NCI-H510A (cell line): ENCODE measurements around the gene ZNF593.

Experiments
- DNase-seq: peaks from one replicate; lab custom pipeline; 2025; lab: John Stamatoyannopoulos, UW

The ZNF593 gene

DNA sequence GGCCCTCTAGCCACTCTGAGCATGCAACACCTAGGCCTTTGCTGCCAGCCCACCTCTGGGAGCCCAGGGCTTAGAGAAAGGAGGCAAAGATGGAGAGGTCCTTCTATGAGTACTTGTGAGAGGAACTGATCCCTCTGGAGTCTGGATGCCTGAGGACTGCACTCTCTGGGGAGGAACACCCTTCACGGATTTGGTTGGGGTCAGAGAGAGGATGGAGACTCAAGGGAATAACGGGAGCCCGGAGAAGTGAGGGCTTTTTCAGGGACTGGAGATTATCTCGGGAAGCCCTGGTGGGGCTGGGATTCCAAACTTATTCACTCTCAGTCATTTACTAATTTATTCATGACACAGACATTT, 532 bp upstream of the ZNF593 start:
- DNase-seq: no peak

DNA sequence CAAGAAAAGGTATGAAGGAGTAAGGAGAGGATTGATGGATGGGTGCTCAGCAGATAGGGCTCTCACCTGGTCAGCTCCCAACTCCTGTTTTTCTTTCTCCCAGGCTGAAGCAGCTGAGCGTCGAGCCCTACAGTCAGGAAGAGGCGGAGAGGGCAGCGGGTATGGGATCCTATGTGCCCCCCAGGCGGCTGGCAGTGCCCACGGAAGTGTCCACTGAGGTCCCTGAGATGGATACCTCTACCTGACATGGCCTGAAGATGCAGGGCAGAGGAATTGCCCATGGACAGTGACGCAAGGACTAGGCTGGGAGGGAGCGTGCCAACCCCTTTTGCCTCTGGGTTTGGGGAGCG, 739 bp downstream of the ZNF593 start:
- no peak for DNase-seq

DNA sequence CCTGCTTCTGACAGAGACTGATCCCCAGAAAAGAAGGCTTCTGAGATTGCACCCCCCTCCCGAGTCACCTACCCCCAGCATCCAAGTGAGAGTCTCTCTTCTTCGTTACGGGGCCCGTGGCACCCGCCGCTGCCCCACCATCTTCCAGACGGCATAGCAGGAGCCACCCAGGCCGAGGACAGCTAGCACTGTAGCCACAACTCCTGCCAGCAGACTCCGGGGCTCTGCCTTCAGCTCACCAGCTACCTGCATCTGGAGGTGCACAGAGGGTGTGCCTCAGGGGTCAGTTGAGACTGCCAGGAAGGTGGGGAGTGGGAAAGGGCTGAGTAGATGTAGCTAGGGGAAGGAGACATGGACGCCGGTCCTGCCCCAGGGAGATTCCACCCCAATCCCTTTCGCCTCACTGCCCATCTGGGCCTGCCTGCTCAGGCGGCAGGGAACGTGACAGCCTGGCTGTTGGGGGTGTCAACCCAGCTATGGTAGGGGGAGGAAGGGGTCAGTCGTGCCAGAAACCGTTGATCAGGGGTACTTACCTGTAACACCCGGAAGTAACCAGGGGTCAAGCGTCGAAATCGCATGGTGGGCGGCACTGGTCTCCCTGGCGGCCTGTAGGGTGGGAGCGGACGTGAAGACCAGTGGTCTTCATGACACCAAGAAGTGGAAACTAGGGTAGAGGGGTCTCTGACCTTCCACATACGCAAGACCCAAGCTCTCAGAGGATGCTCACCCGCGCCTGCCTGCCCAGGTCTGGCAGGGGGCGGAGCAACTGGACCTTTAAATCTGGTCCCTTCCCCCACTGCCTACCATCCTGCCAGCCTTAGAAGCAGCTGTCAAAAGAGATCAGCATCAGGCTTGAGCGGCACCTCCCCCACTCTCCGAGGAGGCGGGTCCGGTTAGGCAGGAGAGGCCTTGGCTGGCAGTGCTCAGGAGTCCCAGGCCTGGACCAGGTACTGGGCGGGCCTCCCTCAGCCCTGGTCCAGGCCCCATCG, 1.7 kb downstream of the ZNF593 start, which contains the start of gene ZNF593OS:
Gene ZNF593OS, minus strand, starts transcription at position 749 of the 989 bp plus-strand sequence. Its CDS starts 171 bp downstream, at position 578.
- DNase-seq: peak; percentile 35

DNA sequence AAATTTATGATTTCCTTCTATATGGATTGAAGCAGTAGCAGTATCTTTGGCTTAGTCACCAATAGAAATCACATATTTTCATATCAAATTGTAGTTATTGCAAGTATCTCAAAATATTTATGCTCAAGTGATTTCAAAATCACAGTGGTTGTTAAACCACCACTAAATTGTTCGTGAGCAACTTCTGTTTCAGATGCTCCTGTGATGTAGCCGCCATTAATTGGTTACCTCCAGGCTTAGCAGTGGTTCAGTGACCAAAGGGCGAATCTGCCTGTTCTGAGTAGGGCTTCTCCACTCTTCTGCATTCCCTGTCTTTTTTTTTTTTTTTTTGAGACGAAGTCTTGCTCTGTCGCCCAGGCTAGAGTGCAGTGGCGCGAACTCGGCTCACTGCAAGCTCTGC, 5.6 kb downstream of the ZNF593 start:
- DNase-seq: no peak

DNA sequence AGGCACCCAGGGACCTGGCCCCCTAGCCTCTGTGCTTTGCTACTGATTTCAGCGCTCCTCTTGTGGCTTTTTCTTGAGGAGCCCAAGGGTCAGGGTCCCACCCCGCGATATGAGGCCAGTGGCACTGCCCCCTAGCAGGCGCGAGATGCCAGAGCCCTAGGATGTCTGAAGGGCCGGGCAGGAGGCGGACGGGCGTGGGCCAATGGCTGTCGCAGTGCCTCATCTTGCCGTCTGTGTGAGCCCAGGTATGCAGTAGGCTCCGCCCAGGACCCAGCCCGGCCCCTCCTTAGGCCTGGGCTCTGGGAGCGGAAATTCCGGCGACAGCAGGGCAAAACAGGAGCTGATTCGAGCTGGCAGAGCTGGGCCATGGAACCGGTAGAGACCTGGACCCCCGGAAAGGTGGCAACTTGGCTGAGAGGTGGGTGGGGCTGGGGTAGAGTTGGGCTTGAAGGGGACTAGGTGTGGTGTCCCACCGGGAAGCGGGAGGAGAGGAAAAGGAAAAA, 7.5 kb downstream of the ZNF593 start, which contains the start of gene CNKSR1:
Gene CNKSR1, plus strand, starts transcription at position 310 of the 503 bp plus-strand sequence. Its CDS starts 57 bp downstream, at position 367.
- DNase-seq: peak; percentile 81

DNA sequence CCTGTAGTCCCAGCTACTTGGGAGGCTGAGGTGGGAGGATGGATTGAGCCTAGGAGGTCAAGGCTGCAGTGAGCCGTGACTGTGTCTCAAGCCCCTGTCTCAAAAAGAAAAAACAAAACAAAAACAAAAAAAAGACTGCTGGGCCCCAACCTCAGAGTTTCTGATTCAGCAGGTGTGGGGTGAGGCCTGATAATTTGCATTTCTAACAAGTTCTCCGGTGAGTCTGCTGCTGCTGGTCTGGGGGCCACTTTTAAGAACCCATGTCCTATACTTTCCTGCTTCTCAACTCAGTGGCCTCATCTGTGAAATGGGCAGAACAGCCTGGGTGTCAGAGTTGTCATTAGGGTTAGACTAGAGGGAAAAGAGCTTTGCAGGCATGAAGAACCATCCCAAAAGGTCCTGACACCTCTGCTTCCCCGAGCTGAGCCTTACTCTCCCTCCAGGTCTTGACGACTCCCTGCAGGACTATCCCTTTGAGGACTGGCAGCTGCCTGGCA, 10.3 kb downstream of the ZNF593 start:
- no peak for DNase-seq

DNA sequence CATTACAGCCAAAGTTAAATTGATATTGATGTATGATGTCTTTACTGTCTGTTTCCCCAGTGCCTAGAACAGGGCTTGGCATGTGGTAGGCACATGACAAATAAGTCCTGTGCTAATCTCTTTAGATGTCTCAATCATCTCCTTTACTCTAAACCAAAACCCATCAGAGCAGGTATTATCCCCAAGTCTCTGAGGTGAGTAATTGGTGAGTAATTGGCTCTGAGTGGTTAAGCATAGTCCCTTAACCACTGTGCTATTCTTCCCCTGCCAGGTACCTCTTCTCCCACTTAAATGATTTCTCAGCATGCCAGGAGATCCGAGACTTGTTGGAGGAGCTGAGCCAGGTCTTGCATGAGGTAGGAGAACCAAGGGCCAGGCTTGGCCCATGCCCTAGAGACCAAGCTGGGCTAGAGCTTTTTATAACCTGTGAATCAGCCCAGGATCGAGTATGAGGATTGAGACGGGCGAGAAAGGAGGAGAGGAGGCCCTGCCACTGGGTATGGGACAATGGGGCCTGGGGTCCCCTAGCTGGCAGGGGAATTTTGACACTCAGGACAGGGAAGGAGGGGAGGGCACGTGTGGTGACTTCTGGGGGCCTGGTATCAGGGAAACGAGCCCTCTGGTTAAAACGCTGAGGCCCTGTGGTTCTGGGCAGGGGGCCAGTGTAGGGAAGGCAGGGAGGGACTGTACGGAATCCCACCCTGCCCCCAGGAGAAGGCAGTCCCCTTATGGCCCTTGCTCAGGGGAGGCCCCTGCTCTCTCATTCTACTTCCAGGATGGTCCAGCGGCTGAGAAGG, 12.1 kb downstream of the ZNF593 start:
- DNase-seq: no peak

DNA sequence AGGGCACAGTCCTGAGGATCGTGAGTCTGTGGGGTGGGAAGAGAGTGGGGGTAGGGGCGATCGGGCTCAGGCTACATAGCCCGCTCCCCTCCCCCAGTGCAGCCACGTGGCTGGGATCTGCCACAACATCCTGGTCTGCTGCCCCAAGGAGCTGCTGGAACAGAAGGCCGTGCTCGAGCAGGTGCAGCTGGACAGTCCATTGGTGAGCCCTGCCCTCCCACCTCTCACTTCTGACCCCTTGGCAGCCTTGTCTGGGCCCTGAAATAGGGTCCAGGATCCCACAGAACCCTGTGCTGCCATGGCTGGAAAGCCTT, 12.6 kb downstream of the ZNF593 start:
- DNase-seq: no peak

DNA sequence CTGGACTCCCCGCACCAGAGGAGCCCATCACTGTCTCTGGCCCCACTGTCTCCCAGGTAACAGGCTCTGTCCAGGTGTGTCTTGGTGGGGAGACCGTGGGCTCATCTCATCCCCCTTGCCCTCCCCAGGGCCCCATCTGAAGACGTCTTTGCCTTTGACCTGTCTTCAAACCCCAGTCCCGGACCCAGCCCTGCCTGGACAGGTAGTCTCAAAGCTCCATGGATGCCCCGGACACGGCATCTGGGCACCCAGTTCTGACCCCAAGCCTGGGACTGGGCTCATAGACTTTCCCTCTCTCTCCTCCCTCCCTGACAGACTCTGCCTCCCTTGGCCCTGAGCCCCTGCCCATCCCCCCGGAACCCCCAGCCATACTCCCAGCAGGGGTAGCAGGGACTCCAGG, 14.4 kb downstream of the ZNF593 start:
- DNase-seq: no peak

DNA sequence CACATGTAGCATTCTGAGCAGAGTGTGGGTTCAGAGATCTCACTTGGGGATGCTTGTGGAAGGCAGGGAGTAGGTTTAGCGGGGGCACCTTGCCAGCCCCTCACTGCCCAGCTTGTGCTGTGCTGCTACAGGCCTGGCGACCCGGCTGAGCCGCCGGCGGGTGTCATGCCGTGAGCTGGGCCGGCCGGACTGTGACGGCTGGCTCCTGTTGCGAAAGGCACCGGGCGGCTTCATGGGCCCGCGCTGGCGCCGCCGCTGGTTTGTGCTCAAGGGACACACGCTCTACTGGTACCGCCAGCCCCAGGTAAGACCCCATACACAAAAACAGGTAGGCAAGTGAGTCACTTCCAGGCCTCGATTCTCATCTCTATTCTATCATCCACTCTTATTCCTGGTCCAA, 15.2 kb downstream of the ZNF593 start:
- DNase-seq: no peak

DNA sequence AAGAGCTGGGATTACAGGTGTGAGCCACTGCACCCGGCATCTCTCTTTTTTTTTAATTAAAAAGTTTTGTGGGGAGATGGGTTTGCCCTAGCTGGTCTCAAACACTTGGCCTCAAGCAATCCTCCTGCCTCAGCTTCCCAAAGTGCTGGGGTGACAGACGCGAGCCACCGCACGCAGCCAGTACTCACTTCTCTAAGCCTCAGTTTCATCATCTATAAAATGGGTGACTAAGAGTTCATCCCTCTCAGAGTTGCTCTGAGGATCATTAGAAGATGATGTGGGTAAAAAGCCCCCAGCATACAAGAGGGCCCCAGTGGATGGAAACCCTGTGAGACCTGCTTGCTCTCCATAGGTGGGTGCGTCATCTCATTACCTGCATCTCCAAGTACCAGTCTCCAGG, 18.2 kb downstream of the ZNF593 start:
- DNase-seq: no peak

DNA sequence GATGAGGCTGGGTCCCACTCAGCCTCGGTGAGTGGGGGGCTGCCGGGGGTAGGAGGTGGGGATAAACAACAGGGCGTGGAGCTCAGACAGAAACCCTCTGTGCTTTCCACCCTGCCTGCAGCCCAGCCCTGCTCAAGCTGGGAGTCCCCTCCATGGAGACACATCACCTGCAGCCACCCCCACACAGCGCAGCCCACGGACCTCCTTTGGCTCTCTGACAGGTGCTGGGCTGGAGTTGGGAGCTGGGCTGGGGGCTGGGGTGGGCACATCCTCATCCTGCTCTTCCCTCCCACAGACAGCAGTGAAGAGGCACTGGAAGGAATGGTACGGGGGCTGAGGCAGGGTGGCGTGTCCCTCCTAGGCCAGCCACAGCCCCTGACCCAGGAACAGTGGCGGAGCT, 18.8 kb downstream of the ZNF593 start:
- no peak for DNase-seq

DNA sequence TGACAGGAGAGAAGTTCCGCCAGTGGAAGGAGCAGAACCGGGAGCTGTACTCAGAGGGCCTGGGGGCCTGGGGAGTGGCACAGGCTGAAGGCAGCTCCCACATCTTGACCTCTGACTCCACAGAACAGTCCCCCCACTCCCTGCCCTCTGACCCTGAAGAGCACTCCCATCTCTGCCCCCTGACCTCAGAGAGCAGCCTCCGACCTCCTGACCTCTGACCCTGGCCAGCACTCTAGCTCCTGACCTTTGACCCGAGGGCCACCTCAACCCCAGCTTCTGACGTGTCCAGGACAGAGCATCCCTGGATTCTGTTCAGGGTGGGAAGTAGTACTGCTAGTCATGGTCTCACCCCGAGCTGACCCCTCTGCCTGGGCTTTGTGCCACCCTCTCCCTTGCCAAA, 19.6 kb downstream of the ZNF593 start:
- no peak for DNase-seq

DNA sequence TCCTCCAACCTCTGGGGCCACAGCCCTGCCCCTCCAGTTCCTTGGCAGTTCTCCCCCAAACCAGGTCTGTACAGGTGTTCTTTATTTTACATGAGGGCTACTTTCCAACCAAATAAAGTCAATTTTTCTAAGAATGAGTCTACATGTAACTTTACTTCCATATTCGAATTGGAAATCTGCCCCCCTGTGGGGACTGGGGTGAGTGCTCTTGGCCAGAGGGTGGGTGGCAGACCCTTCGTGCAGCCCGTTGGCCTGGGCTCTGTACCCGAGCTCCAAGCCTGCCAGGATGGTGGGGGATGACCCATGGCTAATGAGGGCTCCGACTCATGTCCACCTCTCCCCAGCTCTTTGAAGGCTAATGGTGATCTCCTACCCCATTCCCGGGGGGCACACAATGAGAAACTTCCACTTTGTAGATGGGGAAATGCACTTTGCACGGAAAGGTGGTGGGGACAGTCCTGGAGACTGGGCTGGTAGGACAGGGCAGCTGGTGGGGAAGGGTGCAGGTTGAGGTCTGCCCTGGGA, 20.1 kb downstream of the ZNF593 start:
- DNase-seq: no peak

DNA sequence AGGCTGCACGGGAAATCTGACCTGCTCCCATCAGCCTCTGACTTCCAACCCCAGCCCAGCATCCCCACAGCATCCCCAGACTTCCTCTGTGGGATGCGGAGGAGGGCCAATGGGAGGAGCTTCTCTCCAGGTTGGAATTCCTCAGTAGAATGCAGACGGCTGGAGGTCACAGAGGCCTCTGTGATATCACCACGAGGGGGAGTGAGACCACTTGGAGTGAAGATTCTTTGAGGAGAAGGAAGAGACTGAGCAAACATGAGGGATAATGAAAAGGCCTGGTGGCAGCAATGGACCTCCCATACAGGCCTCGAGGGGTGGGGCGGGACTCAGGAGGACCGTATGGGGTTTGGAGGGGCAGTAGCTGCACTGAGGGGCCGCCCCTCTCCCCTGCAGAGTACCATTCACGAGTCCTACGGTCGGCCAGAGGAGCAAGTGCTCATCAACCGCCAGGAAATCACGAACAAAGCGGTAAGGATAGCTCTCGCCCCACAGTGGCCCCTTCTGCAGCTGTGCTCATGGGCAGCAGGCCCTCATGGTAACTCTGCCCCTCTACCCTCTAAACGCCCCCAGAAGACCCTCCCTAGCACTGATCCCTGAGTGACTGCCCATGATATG, 20.8 kb downstream of the ZNF593 start, which contains the start of gene CATSPER4:
Gene CATSPER4, plus strand, starts transcription at position 230 of the 615 bp plus-strand sequence. Its CDS starts 26 bp downstream, at position 256.
- DNase-seq: no peak

DNA sequence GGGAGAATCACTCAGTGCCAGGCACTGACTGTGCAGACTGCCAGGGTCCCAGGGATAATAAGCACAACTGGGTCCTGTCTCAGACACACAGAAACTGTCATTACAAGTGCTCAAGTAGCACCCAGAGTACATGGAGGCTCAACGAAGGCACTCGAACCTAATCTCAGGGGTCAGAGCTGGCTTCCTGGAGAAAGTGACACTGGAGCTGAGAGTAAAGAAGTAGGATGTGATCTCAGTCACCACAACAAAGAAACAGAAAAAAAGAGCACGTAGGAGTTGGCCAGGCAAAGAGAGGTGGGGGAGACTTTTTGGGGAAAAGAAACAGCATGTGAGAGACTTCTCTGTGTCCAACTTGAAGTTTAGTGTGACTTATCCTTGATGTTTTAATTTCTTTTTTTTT, 22.0 kb downstream of the ZNF593 start:
- DNase-seq: no peak

DNA sequence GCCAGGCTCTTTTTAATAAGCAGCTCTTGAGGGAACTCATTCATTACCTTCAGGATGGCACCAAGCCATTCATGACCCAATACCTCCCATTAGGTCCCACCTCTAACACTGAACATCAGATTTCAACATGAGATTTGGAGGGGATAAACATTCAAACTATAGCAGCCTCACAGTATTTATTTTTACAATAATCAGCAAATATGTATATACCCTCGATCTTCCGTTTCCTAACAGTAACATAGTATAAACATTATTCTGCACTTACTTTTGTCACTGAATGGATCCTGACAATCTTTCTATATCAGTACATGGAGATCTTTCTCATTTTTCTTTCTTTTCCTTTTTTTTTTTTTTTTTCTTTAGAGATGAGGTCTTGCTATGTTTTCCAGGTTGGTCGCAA, 26.1 kb downstream of the ZNF593 start:
- DNase-seq: no peak

DNA sequence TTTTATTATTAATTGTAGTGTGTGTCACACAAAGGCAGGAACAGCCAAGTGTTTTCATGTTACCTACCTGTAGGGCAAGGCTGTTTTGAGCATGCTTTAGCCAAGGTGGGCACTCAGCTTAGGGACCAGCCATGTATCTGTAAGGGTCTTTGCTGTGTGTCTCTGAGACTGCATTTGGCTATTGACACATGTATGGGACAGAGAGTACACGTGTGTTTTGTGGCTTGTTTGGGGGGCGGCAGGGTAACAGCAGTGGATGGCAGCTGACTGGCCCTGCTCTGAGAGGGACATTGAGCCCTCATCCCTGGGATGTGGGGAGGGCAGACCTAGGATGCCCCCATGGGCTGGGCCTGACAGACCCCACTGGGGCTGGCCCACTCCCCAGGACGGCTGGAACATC, 27.6 kb downstream of the ZNF593 start:
- no peak for DNase-seq

DNA sequence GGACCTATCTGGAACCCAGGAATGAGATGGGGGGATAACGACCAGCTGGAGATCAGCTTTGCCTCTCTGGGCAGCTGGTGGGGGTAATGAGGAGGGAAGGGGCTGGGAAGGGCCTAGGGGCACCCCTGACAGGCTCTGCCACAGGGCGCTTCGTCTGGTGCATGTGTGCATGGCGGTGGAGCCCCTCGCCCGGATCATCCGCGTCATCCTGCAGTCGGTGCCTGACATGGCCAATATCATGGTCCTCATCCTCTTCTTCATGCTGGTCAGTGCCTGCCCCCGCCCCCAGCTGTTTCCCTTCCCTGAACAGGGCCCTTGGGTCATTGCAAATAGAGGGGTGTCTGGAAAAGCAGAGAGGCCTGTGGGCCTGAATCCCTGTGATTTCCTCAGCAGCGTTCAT, 28.1 kb downstream of the ZNF593 start:
- no peak for DNase-seq

DNA sequence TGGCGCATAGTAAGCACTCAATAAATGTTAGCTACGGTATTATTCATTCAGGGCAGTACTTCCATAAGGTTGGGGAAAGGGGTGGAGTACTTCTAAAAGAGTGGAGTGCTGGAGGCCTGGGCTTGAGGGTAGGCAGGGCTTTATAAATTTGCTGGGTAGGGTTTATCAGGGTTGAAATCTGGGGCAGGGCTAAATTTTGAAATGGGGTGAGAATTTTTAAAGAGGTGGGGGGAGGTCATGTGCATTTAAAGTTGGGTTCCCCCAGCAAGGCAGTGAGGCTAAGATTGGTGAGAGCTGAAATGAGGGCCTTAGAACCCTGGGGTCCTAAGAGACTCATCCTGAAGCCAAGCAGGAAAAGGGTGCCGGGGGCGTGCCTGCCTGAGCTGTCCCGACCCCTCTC, 30.7 kb downstream of the ZNF593 start:
- no peak for DNase-seq

DNA sequence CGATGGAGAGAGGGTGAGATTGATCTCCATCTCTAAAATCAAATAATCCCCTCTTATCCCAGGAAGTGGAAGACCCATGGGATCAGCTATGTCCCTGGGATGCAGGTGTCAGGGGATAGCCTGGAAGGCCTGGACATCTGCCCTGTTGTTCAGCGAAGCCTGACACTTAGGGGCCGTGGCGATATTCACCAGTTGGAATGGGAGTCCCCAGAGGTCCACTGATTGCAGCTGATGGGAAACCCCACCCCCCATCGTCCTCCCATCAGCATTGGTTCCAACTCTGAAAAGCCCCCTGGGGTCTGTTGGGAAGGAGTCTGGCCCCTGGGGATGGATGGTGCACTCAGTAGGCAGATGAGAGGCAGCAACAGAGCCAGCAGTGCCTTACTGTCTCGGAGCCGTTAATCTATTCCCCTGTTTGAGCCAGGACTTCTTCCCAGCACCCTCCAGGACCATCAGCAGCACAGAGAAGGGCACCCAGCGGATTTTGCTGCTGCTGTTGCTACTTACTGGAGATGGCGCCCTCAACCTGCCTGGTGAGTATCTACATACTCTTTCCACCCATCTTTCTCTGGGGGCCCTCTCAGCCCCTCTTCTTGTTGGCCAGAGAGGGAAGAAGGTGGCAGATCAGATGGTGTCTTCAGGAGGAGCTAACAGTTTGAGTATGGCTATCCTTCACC, 34.1 kb downstream of the ZNF593 start:
- DNase-seq: no peak
